Neural progenitor cell (in vitro differentiated cells): Measurements from ENCODE around the gene NKD2. TPM values are rescaled to one million over a fixed set of nuclear protein-coding genes. Genes with fewer than 3 reads are reported as not detected.

ENCODE experiments used
- DNase-seq: peaks from one replicate; pipeline ENCODE4 v3.0.0-alpha.2; 2016; ENCODE audit warnings: low spot score
- H2AFZ ChIP-seq: fragments of 200-600 bp; sonication (generic); replicated peaks from 2 replicates; pipeline ENCODE4 v1.6.1; 2016; ENCODE audit warnings: antibody characterized with exemption
- H3F3A ChIP-seq: fragments of 200-600 bp; sonication (generic); 2 replicates; pipeline ENCODE4 v1.6.1; 2016; ENCODE audit warnings: antibody characterized with exemption, low read depth
- H3K27ac ChIP-seq: fragments of 200-600 bp; sonication (generic); 2 replicates; pipeline ENCODE4 v1.5.1; 2016; ENCODE audit warnings: mild to moderate bottlenecking
- H3K27me3 ChIP-seq: fragments of 200-600 bp; sonication (generic); 2 replicates; pipeline ENCODE4 v1.6.1; 2016; ENCODE audit warnings: mild to moderate bottlenecking, moderate library complexity
- H3K36me3 ChIP-seq: fragments of 200-600 bp; sonication (generic); 2 replicates; pipeline ENCODE4 v1.5.1; 2016
- H3K4me1 ChIP-seq: fragments of 200-600 bp; sonication (generic); 2 replicates; pipeline ENCODE4 v1.6.1; 2016; ENCODE audit warnings: mixed run types
- H3K4me2 ChIP-seq: fragments of 200-600 bp; sonication (generic); 2 replicates; pipeline ENCODE4 v1.6.1; 2016
- H3K4me3 ChIP-seq: fragments of 200-600 bp; sonication (generic); 2 replicates; pipeline ENCODE4 v1.5.1; 2016
- H3K79me2 ChIP-seq: fragments of 200-600 bp; sonication (generic); 2 replicates; pipeline ENCODE4 v1.6.1; 2016; ENCODE audit warnings: low read depth
- H3K9ac ChIP-seq: fragments of 200-600 bp; sonication (generic); 2 replicates; pipeline ENCODE4 v1.6.1; 2016
- H3K9me3 ChIP-seq: fragments of 200-600 bp; sonication (generic); 2 replicates; pipeline ENCODE4 v1.5.1; 2016; ENCODE audit warnings: low read depth
- H4K20me1 ChIP-seq: fragments of 200-600 bp; sonication (generic); 2 replicates; pipeline ENCODE4 v1.6.1; 2016; ENCODE audit warnings: low read depth
- H3K27ac Mint-ChIP-seq: 3 replicates; pipeline ENCODE4 v1.8.0; 2021; ENCODE audit warnings: mixed read lengths
- H3K27me3 Mint-ChIP-seq: 2 replicates; pipeline ENCODE4 v1.8.0; 2022; ENCODE audit warnings: low read depth, mild to moderate bottlenecking, inconsistent platforms, moderate library complexity, mixed read lengths; ENCODE audit not compliant: insufficient read depth
- H3K36me3 Mint-ChIP-seq: 3 replicates; pipeline ENCODE4 v1.8.0; 2021; ENCODE audit warnings: mixed read lengths
- H3K4me1 Mint-ChIP-seq: 3 replicates; pipeline ENCODE4 v1.8.0; 2021; ENCODE audit warnings: mixed read lengths
- H3K4me3 Mint-ChIP-seq: 3 replicates; pipeline ENCODE4 v1.8.0; 2021; ENCODE audit warnings: mild to moderate bottlenecking, moderate library complexity, mixed read lengths
- H3K9me3 Mint-ChIP-seq: 3 replicates; pipeline ENCODE4 v1.8.0; 2020; ENCODE audit warnings: mixed read lengths
- EZH2 ChIP-seq: fragments of 200-600 bp; sonication (generic); IDR thresholded peaks from 2 replicates; pipeline ENCODE4 v1.6.1; 2017; ENCODE audit warnings: antibody characterized with exemption, mild to moderate bottlenecking, moderate library complexity
- EZH2phosphoT487 ChIP-seq: fragments of 200-600 bp; sonication (generic); IDR thresholded peaks from 2 replicates; pipeline ENCODE4 v1.6.1; 2017; ENCODE audit warnings: antibody characterized with exemption
- total RNA-seq: library from RNA; depleted of rRNA; stranded (reverse); fragments of >200 nt; gene quantifications from 2 replicates; pipeline ENCODE4 v1.2.3, GENCODE V29; 2015; ENCODE audit warnings: low replicate concordance
- TF ChIP-seq, protein P1 (sequence below): fragments of 200-600 bp; sonication (generic); IDR thresholded peaks from 2 replicates; pipeline ENCODE4 v1.5.1; 2017; ENCODE audit warnings: antibody characterized with exemption, mild to moderate bottlenecking

NKD2 gene
- total RNA-seq, 1 donor from 2014 or later: 1.3 TPM

DNA sequence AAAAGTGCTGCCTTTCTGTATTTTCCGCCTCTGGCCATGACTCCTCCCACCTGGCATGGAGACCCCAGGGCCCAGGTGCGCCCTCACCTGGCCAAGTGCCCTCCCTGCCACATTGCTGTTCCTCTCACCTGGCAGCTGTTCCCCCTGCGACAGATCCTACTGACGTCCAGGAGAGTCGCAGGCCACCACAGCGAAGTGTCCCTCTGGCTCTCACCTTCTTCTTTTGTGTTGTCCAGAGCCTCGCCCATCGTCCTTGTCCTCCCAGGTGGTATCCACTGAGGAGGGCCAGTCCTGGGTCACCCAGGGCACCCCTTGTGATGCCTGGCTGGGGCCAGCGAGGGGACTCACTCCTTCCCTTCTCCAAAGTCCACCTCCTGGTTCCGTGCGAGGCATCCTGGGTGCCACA is 2.6 kb downstream of the NKD2 start:
- Histone ChIP-seq H4K20me1 (peaks cover 17% of the 10 kb centered on the region), H3K36me3 (no peaks in the 10 kb centered on the region), H2AFZ (no peak overlapping the region), H3K79me2 (no peaks in the 10 kb centered on the region), H3F3A (peaks cover 5% of the 10 kb centered on the region), H3K27ac (no peak overlapping the region), H3K4me2 (no peak overlapping the region), H3K27me3 (peaks cover 58% of the 10 kb centered on the region), H3K9me3 (no peaks in the 10 kb centered on the region), H3K9ac (no peak overlapping the region), H3K4me1 (peaks cover 8% of the 10 kb centered on the region), H3K4me3 (no peak overlapping the region)
- peak; percentile 76 for DNase-seq
- Mint-ChIP-seq H3K27me3 (peaks cover 25% of the 10 kb centered on the region), H3K4me1 (peaks cover 13% of the 10 kb centered on the region), H3K36me3 (peaks cover 1% of the 10 kb centered on the region), H3K4me3 (peak overlapping the region; percentile 84), H3K27ac (no peak overlapping the region), H3K9me3 (no peaks in the 10 kb centered on the region)
- TF ChIP-seq EZH2 (no peak), EZH2phosphoT487 (no peak)
- TF ChIP-seq, protein P1, sequence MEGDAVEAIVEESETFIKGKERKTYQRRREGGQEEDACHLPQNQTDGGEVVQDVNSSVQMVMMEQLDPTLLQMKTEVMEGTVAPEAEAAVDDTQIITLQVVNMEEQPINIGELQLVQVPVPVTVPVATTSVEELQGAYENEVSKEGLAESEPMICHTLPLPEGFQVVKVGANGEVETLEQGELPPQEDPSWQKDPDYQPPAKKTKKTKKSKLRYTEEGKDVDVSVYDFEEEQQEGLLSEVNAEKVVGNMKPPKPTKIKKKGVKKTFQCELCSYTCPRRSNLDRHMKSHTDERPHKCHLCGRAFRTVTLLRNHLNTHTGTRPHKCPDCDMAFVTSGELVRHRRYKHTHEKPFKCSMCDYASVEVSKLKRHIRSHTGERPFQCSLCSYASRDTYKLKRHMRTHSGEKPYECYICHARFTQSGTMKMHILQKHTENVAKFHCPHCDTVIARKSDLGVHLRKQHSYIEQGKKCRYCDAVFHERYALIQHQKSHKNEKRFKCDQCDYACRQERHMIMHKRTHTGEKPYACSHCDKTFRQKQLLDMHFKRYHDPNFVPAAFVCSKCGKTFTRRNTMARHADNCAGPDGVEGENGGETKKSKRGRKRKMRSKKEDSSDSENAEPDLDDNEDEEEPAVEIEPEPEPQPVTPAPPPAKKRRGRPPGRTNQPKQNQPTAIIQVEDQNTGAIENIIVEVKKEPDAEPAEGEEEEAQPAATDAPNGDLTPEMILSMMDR: peak; percentile 65

DNA sequence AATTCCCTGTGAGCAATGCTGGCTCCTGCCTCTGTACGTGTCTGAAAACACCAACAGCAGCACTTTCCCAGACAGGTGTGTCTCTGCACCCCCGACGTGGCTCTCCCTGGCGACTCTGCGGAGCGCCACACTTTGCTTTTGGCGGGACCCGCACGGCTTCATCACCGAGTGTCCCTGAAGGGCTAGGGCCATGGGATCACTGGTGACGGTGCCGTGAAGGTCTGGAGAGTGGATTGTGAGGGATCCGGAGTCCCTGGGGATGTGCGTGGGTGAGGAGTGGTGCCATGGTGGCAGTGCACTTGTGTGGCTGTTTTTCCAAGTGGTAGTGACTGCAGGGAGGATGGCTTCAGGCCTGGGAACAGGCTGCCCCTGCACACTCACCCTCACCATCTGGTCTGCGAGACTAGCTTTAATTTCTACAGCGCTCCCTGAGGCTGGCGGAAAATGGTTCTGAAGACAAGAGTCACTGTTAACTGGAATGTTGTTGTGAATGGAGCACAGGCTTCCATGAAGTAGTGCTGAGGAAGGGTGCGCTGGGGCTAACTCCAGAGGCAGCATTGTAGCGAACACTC is 3.2 kb downstream of the NKD2 start:
- H3F3A ChIP-seq: peaks cover 5% of the 10 kb centered on the region
- H3K27me3 Mint-ChIP-seq: peaks cover 21% of the 10 kb centered on the region
- no peaks in the 10 kb centered on the region for H3K36me3 ChIP-seq
- H3K9me3 ChIP-seq: no peaks in the 10 kb centered on the region
- no peak overlapping the region for H3K9ac ChIP-seq
- no peaks in the 10 kb centered on the region for H3K79me2 ChIP-seq
- peaks cover 1% of the 10 kb centered on the region for H3K36me3 Mint-ChIP-seq
- peak overlapping the region; percentile 21 for H3K4me3 Mint-ChIP-seq
- no peak overlapping the region for H3K27ac ChIP-seq
- peaks cover 12% of the 10 kb centered on the region for H3K4me1 ChIP-seq
- TF ChIP-seq EZH2 (no peak), EZH2phosphoT487 (no peak)
- TF ChIP-seq, protein P1: no peak
- peaks cover 17% of the 10 kb centered on the region for H4K20me1 ChIP-seq
- peaks cover 17% of the 10 kb centered on the region for H3K4me1 Mint-ChIP-seq
- no peak overlapping the region for H3K4me3 ChIP-seq
- peaks cover 52% of the 10 kb centered on the region for H3K27me3 ChIP-seq
- H3K4me2 ChIP-seq: no peak overlapping the region
- H2AFZ ChIP-seq: no peak overlapping the region
- H3K27ac Mint-ChIP-seq: no peak overlapping the region
- no peak for DNase-seq
- H3K9me3 Mint-ChIP-seq: no peaks in the 10 kb centered on the region

DNA sequence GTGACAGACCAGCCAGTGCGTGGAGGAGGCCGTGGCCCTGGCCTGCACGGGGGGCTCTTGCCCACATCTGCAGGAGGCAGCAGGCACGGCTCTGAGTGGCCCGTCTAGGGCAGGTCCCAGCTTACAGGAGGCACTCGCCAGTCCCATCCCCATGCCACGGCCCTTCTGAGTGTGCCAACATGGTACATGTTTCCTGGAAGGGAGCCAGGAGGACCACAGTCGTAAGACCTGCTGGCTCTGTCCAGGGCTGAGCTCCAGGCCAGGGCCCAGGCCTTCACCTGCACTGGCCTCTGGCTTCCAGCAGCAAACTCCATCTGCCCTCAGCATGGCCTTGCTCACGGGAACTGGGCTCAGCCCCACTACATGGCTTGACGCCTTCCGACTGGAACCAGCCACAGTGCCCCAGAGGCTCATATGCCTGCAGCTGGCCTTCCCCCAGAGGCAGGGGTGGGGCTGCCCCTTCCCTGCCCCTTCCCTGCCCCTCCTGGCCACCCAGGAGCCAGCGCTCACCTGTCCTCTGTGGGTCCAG is 3.8 kb downstream of the NKD2 start:
- H3K9me3 Mint-ChIP-seq: no peaks in the 10 kb centered on the region
- Histone ChIP-seq H3F3A (peaks cover 5% of the 10 kb centered on the region), H2AFZ (no peak overlapping the region), H3K27me3 (peaks cover 47% of the 10 kb centered on the region), H3K4me2 (no peak overlapping the region), H3K4me3 (no peak overlapping the region), H3K36me3 (no peaks in the 10 kb centered on the region), H3K27ac (no peak overlapping the region), H3K79me2 (no peaks in the 10 kb centered on the region), H4K20me1 (peaks cover 17% of the 10 kb centered on the region), H3K9ac (no peak overlapping the region), H3K4me1 (peaks cover 14% of the 10 kb centered on the region), H3K9me3 (no peaks in the 10 kb centered on the region)
- H3K4me3 Mint-ChIP-seq: no peak overlapping the region
- DNase-seq: no peak
- peaks cover 1% of the 10 kb centered on the region for H3K36me3 Mint-ChIP-seq
- TF ChIP-seq, protein P1: no peak
- no peak for TF ChIP-seq EZH2
- TF ChIP-seq EZH2phosphoT487: no peak
- H3K4me1 Mint-ChIP-seq: peaks cover 17% of the 10 kb centered on the region
- no peak overlapping the region for H3K27ac Mint-ChIP-seq
- H3K27me3 Mint-ChIP-seq: peaks cover 18% of the 10 kb centered on the region
